ENCODE data around the gene COA3.

The COA3 gene, protein sequence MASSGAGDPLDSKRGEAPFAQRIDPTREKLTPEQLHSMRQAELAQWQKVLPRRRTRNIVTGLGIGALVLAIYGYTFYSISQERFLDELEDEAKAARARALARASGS

DNA sequence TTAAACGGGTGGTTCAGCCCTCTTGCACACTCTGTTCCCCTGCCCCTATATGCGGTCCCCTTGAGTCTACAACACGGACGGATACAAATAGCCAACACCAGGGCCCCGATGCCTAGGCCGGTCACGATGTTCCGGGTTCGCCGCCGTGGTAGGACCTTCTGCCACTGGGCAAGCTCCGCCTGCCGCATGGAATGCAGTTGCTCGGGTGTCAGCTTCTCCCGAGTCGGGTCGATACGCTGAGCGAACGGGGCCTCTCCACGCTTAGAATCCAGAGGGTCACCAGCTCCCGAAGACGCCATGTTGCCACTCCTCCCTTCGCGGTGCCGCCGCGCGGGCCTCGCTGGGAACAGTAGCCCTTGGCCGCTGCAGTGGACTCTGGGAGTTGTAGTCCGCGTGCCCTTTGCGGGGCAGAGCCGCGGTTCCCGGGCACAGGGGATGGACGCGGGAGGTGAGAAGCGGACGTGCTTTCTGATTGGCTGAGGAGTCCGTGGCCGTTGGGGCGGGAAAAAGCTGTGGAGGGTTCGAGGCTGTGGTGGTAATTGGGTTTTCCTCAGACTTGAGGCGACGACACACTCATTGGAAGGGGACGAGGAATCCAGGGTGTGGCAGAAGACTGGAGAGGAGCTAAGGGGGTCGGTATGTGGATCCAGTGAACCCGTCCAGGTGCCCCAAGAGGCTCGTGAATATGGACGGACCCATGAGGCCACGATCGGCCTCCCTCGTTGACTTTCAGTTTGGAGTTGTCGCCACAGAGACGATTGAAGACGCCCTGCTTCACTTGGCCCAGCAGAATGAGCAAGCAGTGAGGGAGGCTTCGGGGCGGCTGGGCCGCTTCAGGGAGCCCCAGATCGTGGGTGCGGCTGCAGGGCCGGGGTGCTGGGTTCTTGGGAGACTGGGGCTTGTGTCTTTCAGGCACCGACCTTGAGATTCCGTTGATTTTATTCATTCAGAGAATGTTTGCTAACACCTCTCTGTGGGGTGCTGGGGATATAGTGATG is at the start of gene COA3, which contains the start of gene CNTD1:
TSS of gene COA3 (minus strand) at position 322 of the 998 bp plus-strand sequence. CDS start at position 299, 23 bp downstream.
TSS of gene CNTD1 (plus strand) at position 479 of the 998 bp plus-strand sequence. CDS start at position 686, 207 bp downstream.
- DNase-seq, result peak; percentile 65

GRCh38 chr17:42848093-42848492 is 49.6 kb upstream of the COA3 start:
- no peak for DNase-seq

- no peak for DNase-seq
Observed at GRCh38 chr17:42846594-42847280, 48.2 kb upstream of the COA3 start.

GRCh38 chr17:42845918-42846593 is 47.6 kb upstream of the COA3 start:
- DNase-seq, result no peak

DNA sequence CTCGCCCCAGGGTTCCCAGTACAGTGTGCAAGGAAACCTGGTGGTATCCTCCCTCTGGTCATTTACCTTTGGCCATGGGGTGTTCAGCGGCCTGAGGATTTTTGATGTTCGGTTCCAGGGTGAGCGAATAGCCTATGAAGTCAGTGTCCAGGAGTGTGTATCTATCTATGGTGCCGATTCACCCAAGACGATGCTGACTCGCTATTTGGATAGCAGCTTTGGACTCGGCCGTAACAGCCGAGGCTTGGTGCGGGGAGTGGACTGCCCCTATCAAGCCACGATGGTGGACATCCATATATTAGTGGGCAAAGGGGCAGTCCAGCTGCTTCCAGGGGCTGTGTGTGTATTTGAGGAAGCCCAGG is 47.0 kb upstream of the COA3 start:
- DNase-seq, result no peak

- no peak for DNase-seq
Observed at GRCh38 chr17:42844761-42845555, 46.5 kb upstream of the COA3 start.

- DNase-seq, result no peak
Observed at GRCh38 chr17:42844271-42844670, 45.8 kb upstream of the COA3 start, which contains the start of gene AOC2. AOC2 (plus strand) TSS chr17:42844580; CDS start chr17:42844627, 47 bp downstream.

DNA sequence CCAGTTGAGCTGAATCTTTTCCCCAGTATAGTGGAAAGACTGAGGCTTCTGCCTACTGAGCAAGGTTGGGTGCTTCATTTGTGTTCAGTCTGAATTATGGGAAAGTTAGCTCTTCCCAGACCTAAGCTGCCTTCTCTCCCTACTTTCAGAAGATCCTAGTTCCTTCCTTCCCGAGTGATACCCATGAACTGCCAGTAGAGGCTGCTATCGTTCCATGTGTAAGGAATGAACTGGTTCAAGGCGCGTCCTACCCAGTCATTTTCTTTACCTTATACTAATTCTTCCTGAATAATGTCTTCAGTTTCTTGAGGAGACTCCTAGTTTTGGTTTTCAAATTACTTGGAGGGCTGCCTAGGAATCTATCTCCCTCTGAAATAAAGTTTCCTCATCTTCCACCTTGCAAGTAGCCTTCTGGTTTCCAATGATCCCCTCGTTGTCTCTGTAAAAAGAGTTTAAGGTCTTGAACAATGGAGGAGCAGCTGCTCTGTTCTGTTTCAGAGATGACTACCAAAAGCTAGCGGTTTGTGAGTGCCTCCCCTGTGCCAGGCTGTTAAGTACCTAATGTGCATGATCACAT is 44.9 kb upstream of the COA3 start:
- DNase-seq, result no peak

DNA sequence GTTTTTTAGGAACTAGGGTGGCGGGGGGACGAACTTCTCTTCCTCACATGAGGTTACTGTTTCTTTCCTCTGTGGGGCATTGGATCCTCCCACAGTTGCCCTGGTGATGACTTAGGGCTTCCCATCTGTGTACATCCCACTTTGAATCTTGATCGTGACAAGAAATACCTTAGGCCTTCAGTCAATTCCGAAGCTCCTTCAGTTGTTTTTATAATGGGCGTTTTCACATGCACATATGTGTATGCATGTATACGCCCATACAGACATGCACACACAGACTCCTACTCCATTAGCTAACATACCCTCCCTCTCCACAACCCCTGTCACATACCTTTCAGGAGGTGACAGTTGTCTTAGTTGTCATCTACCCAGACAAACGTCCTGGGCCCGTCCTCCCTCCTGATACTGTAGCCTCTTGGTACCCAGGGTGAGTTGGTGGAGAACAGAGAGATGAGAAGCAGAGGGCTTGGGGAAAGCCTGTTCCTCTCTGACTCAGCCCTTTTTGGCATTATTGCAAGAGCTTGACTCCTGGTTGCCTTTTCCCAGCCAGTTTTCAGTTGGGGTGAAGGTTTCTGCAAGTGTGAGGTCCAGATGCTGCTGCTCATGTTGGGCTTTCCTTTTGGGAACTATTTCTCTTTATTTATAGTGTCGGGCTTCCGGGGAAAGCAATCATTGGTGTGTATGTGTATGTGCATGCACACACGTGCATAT is 43.6 kb upstream of the COA3 start:
- no peak for DNase-seq

DNA sequence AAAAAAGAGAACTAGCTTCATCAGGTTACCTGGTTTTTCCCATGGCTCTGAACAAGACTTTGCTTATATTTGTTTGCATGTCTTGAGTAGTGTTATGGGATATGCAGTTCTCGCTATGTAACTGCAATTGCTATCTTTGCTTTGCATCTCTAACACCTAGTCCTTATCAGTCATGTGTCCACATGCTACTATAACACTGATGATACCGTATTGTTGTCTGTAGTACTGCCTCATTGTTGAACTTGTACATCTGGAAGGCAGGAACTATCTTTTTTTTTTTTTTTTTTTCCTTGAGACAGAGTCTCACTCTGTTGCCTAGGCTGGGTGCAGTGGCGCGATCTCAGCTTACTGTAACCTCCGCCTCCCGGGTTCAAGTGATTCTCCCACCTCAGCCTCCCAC is 37.2 kb upstream of the COA3 start:
- no peak for DNase-seq

GRCh38 chr17:42833767-42834422 is 35.4 kb upstream of the COA3 start:
- DNase-seq, result no peak

DNA sequence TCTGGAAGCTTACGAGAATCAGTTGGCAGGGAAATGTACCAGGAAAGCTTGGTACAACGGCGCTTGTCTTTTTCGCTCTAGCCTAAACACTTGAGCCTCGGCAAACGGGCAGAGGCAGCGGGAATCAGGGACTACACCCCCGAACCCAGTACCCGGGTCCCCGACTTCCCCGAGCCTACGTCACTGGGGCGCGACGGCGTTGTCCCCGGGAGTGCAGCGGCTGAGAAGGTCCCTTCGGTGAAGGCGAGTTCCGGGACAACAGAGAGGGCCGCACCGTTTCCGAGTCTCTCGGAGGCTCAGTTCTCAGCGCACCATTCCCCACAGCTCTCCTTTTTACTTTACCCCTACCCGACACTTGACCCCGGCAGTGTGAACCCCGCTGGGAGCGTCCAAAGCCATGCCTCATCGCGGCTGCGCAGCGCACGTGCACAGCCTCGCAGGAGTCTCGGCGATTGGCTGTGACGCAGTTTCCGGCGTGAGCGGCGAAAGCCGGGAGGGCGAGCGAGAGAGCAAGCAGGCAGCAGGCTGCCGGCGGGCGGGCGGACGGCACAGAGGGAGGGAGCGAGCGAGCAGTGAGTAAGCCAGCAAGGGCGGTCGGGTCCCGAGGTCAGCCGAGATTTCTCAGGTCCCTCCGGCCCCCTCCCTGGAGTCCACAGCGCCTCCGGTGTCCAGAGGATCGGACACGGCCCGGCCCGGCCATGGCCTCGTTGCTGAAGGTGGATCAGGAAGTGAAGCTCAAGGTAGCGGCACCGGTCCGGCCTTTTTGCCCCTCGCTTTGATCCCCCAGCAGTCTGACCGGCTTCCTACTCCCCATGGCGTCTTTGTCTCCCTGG is 34.6 kb upstream of the COA3 start, which contains the start of gene PSME3:
TSS of gene PSME3 (plus strand) at position 464 of the 833 bp plus-strand sequence. CDS start at position 699, 235 bp downstream.
- DNase-seq, result peak; percentile 83

GRCh38 chr17:42832213-42832933 is 33.9 kb upstream of the COA3 start:
- no peak for DNase-seq

DNA sequence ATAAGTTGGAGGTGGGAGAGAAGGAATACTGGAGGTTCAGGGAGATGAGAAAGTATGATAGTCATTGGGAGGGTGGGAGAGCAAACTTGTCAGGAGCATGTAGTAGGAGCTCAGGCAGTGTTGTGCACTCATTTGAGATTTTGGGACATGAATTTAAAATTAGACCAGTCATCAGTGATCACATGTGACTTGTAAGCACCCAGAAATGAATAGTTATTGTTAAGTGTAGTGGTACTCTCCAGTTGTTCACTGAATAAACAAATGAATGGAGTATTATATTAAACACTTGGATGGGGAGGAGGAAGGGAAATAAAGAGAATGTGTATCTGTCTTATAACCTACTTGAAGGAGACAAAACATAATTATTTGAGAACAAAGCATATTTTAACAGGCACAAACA is 32.5 kb upstream of the COA3 start:
- no peak for DNase-seq

- DNase-seq, result no peak
Observed at GRCh38 chr17:42827472-42827871, 29.0 kb upstream of the COA3 start.

- DNase-seq, result no peak
Observed at GRCh38 chr17:42821176-42821575, 22.7 kb upstream of the COA3 start.

DNA sequence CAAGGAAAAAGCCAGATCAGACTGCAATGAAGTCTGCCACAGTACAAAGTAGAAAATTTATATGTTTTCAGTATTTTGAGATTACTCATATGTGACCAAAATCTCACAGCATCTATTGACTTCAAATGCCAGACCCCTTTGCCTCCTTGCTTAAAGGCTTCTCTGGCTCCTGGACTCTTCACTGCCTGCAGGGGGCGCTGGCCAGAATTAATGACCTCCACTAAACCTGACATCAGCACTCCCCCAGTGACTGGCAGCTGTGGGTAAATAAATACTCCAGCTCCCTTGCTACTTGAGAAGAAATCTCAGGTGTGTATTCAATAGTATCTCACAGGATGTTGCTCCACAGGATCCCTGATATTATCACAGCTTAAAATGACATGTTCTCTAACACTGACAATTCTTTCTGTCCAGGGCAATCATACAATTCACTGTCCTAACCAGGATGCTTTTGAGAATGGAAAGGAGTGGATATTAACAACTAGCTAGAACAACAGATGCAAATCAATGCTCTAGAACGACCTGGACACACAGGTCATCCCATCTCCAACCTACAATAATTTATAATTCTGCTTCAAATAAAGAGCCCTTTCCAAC is 21.5 kb upstream of the COA3 start:
- DNase-seq, result peak; percentile 44

- no peak for DNase-seq
Observed at GRCh38 chr17:42818379-42818778, 19.9 kb upstream of the COA3 start.

Measured in activated effector memory CD4-positive, alpha-beta T cell treated with Interleukin-2 at 50 U/mL for 16 hours (primary cell).